HepG2 (cell line): Measurements from ENCODE around the gene FAM210A. TPM values are rescaled to one million over a fixed set of nuclear protein-coding genes. Genes with fewer than 3 reads are reported as not detected.

Experiments used
- ATF5 ChIP-seq: sonication (generic); formaldehyde crosslinking; IDR thresholded peaks from 2 replicates; pipeline ENCODE4 v1.4.0; 2020; ENCODE audit warnings: mild to moderate bottlenecking, low read depth, missing genetic modification reagents
- GABPA ChIP-seq, 2 experiments: IDR thresholded peaks; 2 replicates each; pipeline ENCODE4 v1.6.1; 2011 to 2016; ENCODE audit warnings: low read depth in 2 of 2, low read length in 1 of 2, missing biosample characterization in 1 of 2, missing genetic modification characterization in 1 of 2
- HINFP ChIP-seq: sonication (generic); formaldehyde crosslinking; IDR thresholded peaks from 2 replicates; pipeline ENCODE4 v1.4.0; 2020; ENCODE audit warnings: low read depth, mild to moderate bottlenecking, missing genetic modification reagents
- HNF1B ChIP-seq: sonication (generic); formaldehyde crosslinking; IDR thresholded peaks from 2 replicates; pipeline ENCODE4 v1.5.1; 2020; ENCODE audit warnings: mild to moderate bottlenecking, moderate library complexity, missing genetic modification reagents
- KAT8 ChIP-seq: IDR thresholded peaks from 2 replicates; pipeline ENCODE4 v1.6.1; 2016; ENCODE audit warnings: missing genetic modification reagents, missing compliant biosample characterization
- MEIS2 ChIP-seq: sonication (generic); formaldehyde crosslinking; IDR thresholded peaks from 2 replicates; pipeline ENCODE4 v1.9.0; 2021; ENCODE audit warnings: mild to moderate bottlenecking, missing genetic modification reagents
- NRL ChIP-seq: sonication (generic); formaldehyde crosslinking; IDR thresholded peaks from 2 replicates; pipeline ENCODE4 v1.5.0; 2020; ENCODE audit warnings: missing genetic modification reagents, mild to moderate bottlenecking, moderate library complexity, borderline replicate concordance
- PHB2 ChIP-seq: fragments of 450-650 bp; IDR thresholded peaks from 2 replicates; pipeline ENCODE4 v1.6.1; 2018; ENCODE audit not compliant: partially characterized antibody
- SRSF1 ChIP-seq: fragments of 200-400 bp; formaldehyde crosslinking; optimal IDR thresholded peaks from 2 replicates; pipeline ENCODE3; 2017; ENCODE audit warnings: mild to moderate bottlenecking, low read depth, low read length, moderate library complexity
- ZBTB20 ChIP-seq: sonication (generic); formaldehyde crosslinking; IDR thresholded peaks from 2 replicates; pipeline ENCODE4 v1.8.1; 2023; ENCODE audit warnings: missing genetic modification reagents, low read depth, mild to moderate bottlenecking, borderline replicate concordance
- ZHX1 ChIP-seq: sonication (generic); formaldehyde crosslinking; IDR thresholded peaks from 2 replicates; pipeline ENCODE4 v1.8.1; 2022; ENCODE audit warnings: low read depth, mild to moderate bottlenecking, missing genetic modification reagents
- ZNF180 ChIP-seq: sonication (generic); formaldehyde crosslinking; IDR thresholded peaks from 2 replicates; pipeline ENCODE4 v1.4.0; 2020; ENCODE audit warnings: low read depth, missing genetic modification reagents, borderline replicate concordance
- ZNF468 ChIP-seq: sonication (generic); formaldehyde crosslinking; IDR thresholded peaks from 2 replicates; pipeline ENCODE4 v1.8.0; 2022; ENCODE audit warnings: mild to moderate bottlenecking, moderate library complexity, missing genetic modification reagents
- ZNF607 ChIP-seq: sonication (generic); formaldehyde crosslinking; IDR thresholded peaks from 2 replicates; pipeline ENCODE4 v1.5.1; 2020; ENCODE audit warnings: missing genetic modification reagents, mild to moderate bottlenecking, borderline replicate concordance
- polyA plus RNA-seq, 8 experiments: library from polyadenylated mRNA; depleted of rRNA in 3 of 8; stranded (reverse) in 7 of 8; unstranded in 1 of 8; fragments of >200 nt; fragmentation: Illumina TruSeq in 4 of 8; extraction: Trizol in 4 of 8; gene quantifications; 2 replicates each; pipeline versions ENCODE4 v1.2.1 to v1.2.3, GENCODE V29; 2011 to 2016; ENCODE audit warnings: low read depth in 4 of 8, missing spikeins in 1 of 8, mixed read lengths in 1 of 8; ENCODE audit not compliant: insufficient read depth in 1 of 8
- total RNA-seq, 5 experiments: library from RNA; depleted of rRNA; stranded (reverse); fragments of >200 nt; fragmentation: Illumina TruSeq; extraction: Trizol; gene quantifications; 2 replicates each; pipeline ENCODE4 v1.2.3, GENCODE V29; 2016; ENCODE audit warnings: low read depth in 1 of 5
- TF ChIP-seq, protein P1 (sequence below): sonication (generic); formaldehyde crosslinking; IDR thresholded peaks from 2 replicates; pipeline ENCODE4 v1.5.1; 2020; ENCODE audit warnings: missing genetic modification reagents, mild to moderate bottlenecking, borderline replicate concordance
- TF ChIP-seq, protein P2 (sequence below): IDR thresholded peaks from 2 replicates; pipeline ENCODE4 v1.6.1; 2016
- TF ChIP-seq, protein P3 (sequence below): fragments of 450-650 bp; IDR thresholded peaks from 2 replicates; pipeline ENCODE4 v1.6.1; 2017

FAM210A gene
- total and polyA plus RNA-seq, 2 of the 13 experiments (the other 11 are each of a cell fraction or from before 2014, with no cell fraction given): 33.2 to 37.5 TPM

DNA sequence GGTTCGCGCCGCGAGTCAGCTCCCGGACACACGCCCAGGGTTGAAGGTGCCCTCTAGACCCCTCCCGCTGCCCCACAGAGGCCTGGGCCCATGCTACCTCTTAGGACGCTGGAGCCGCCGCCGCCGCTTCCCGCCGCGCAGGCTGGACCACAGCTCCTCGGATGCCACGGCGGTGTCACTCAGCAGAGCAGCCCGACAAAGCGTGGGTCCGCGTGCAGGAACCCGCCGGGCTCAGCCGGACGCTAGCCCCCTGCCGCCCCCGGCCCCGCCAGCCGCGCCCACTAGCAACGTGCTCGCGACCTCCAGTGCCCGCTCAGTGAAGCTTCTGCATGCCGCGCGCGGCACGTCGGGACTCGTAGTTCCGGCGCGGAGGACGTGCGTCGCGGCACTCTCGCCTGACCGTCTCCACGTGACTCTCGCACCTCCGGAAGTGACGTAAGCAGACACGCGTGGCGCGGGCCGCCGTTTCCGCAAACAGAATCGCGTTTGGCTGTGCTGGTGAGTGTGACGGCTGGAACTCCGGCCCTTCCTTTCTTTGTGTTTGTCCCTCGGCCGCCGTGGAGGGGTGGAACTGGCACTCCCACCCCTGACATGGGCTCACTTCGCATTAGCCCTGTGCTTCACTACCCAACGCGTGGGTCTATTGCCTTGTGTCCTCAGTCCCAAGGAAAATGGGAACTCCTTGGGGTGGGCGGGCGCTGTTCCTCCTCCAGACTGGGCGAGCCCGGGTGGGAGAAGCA, at the start of gene FAM210A, which contains the start of gene RNMT (continued):
- TF ChIP-seq, protein P1, sequence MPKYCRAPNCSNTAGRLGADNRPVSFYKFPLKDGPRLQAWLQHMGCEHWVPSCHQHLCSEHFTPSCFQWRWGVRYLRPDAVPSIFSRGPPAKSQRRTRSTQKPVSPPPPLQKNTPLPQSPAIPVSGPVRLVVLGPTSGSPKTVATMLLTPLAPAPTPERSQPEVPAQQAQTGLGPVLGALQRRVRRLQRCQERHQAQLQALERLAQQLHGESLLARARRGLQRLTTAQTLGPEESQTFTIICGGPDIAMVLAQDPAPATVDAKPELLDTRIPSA: peak; percentile 57; the same call in 1 of the 2 replicates
- TF ChIP-seq ZNF607 (CRISPR knock-in tag): peak; percentile 89; the same call in 1 of the 2 replicates
- peak; percentile 95 for TF ChIP-seq KAT8 (CRISPR knock-in tag)
- peak; percentile 85; the same call in 1 of the 2 replicates for TF ChIP-seq HNF1B
- TF ChIP-seq, protein P2, sequence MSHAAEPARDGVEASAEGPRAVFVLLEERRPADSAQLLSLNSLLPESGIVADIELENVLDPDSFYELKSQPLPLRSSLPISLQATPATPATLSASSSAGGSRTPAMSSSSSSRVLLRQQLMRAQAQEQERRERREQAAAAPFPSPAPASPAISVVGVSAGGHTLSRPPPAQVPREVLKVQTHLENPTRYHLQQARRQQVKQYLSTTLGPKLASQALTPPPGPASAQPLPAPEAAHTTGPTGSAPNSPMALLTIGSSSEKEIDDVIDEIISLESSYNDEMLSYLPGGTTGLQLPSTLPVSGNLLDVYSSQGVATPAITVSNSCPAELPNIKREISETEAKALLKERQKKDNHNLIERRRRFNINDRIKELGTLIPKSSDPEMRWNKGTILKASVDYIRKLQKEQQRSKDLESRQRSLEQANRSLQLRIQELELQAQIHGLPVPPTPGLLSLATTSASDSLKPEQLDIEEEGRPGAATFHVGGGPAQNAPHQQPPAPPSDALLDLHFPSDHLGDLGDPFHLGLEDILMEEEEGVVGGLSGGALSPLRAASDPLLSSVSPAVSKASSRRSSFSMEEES (CRISPR knock-in tag): peak; percentile 98
- TF ChIP-seq NRL (CRISPR knock-in tag): peak; percentile 72
- TF ChIP-seq ZBTB20 (CRISPR knock-in tag): no peak; the same call in 1 of the 2 replicates
- TF ChIP-seq HINFP (CRISPR knock-in tag): 0 out of 2 replicates have a peak, but pooled peaks have one; percentile 26
- no peak; the same call in 1 of the 2 replicates for TF ChIP-seq ZHX1 (CRISPR knock-in tag)
- no peak for TF ChIP-seq SRSF1
- TF ChIP-seq ZNF180 (CRISPR knock-in tag): 0 out of 2 replicates have a peak, but pooled peaks have one; percentile 53
- TF ChIP-seq PHB2: no peak
- TF ChIP-seq, protein P3, sequence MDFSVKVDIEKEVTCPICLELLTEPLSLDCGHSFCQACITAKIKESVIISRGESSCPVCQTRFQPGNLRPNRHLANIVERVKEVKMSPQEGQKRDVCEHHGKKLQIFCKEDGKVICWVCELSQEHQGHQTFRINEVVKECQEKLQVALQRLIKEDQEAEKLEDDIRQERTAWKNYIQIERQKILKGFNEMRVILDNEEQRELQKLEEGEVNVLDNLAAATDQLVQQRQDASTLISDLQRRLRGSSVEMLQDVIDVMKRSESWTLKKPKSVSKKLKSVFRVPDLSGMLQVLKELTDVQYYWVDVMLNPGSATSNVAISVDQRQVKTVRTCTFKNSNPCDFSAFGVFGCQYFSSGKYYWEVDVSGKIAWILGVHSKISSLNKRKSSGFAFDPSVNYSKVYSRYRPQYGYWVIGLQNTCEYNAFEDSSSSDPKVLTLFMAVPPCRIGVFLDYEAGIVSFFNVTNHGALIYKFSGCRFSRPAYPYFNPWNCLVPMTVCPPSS: no peak
- peak; percentile 94 for TF ChIP-seq GABPA (IDR thresholded peaks at IDR 0.05; ENCODE audit: low read depth, low read length)
- TF ChIP-seq GABPA (CRISPR knock-in tag; IDR thresholded peaks at IDR 0.05; ENCODE audit: low read depth): peak; percentile 96
- peak; percentile 50; the same call in 1 of the 2 replicates for TF ChIP-seq ZNF468
- TF ChIP-seq MEIS2 (CRISPR knock-in tag): peak; percentile 85; the same call in 1 of the 2 replicates
- no peak for TF ChIP-seq ATF5 (CRISPR knock-in tag)
